ENCODE data around the gene CD6. TPM values are rescaled to one million over a fixed set of nuclear protein-coding genes. Genes with fewer than 3 reads are reported as not detected.

Gene CD6
- total and polyA plus RNA-seq, 10 of the 15 experiments (the other 5 are each of a cell fraction or from before 2014, with no cell fraction given): 0.37 to 17.6 (median 6.2) TPM

- TF ChIP-seq MLLT1 (IDR thresholded peaks at IDR 0.05) (0 out of 2 replicates have a peak, but pooled peaks have one; percentile 36), ZNF274 (IDR thresholded peaks at IDR 0.05; ENCODE audit: insufficient read depth, insufficient read length) (no peak), EED (IDR thresholded peaks at IDR 0.05; ENCODE audit: low read depth) (peak; percentile 42; the same call in 1 of the 2 replicates), HDGF (IDR thresholded peaks at IDR 0.05) (0 out of 2 replicates have a peak, but pooled peaks have one; percentile 61), IRF5 (IDR thresholded peaks at IDR 0.05; ENCODE audit: borderline replicate concordance) (no peak), SREBF2 (IDR thresholded peaks at IDR 0.05; ENCODE audit: low read length) (no peak), ZBED1 (IDR thresholded peaks at IDR 0.05; ENCODE audit: borderline replicate concordance) (no peak), HCFC1 (IDR thresholded peaks at IDR 0.05; ENCODE audit: low read length) (no peak), MYB (IDR thresholded peaks at IDR 0.05; ENCODE audit: borderline replicate concordance, low read depth, low read length) (no peak), POLR2A (IDR thresholded peaks at IDR 0.05; ENCODE audit: low read depth, low read length) (no peak), TARDBP (IDR thresholded peaks at IDR 0.05; ENCODE audit: borderline replicate concordance) (no peak), PAX5 (IDR thresholded peaks at IDR 0.05; ENCODE audit: borderline replicate concordance, low read depth, low read length) (0 out of 2 replicates have a peak, but pooled peaks have one; percentile 11), RELB (IDR thresholded peaks at IDR 0.05; ENCODE audit: low read depth) (0 out of 2 replicates have a peak, but pooled peaks have one; percentile 14), IKZF2 (IDR thresholded peaks at IDR 0.05) (peak; percentile 59 to 72), BHLHE40 (IDR thresholded peaks at IDR 0.05; ENCODE audit: borderline replicate concordance in 1 of 2, low read depth in 2 of 2, low read length in 1 of 2) (peak; percentile 35 to 60; a peak in 2 of 4 replicates), ZNF217 (IDR thresholded peaks at IDR 0.05) (no peak), RELA (IDR thresholded peaks at IDR 0.05; ENCODE audit: borderline replicate concordance, partially characterized antibody) (no peak), IRF3 (IDR thresholded peaks at IDR 0.05) (no peak), NKRF (conservative IDR thresholded peaks at IDR 0.05) (no peak), ZNF24 (IDR thresholded peaks at IDR 0.05) (no peak), NBN (IDR thresholded peaks at IDR 0.05) (0 out of 2 replicates have a peak, but pooled peaks have one; percentile 43), RAD21 (IDR thresholded peaks at IDR 0.05; ENCODE audit: insufficient read depth, low read depth, low read length) (no peak), SMAD1 (IDR thresholded peaks at IDR 0.05; ENCODE audit: low read depth, partially characterized antibody) (peak; percentile 60), MTA2 (IDR thresholded peaks at IDR 0.05; ENCODE audit: low read depth) (peak; percentile 46; the same call in 1 of the 2 replicates)
These were observed 56.8 kb downstream of the CD6 start (continued) for GRCh38 chr11:61028135-61028729.
